HG03354 (cell line): ENCODE results near the gene GJC2.
A peak's percentile ranks its signal among the peaks of the same experiment; 100 is the strongest.

ENCODE experiments used
- ATAC-seq: cut with Tn5 transposase; IDR thresholded peaks from one replicate; pipeline ENCODE4 v1.9.1; 2021; ENCODE audit warnings: mild to moderate bottlenecking; ENCODE audit not compliant: unreplicated experiment, poor library complexity, severe bottlenecking

GJC2 gene

GRCh38 chr1:228112167-228112566 is 37.6 kb upstream of the GJC2 start:
- ATAC-seq: no peak

- no peak for ATAC-seq
Measured at GRCh38 chr1:228112617-228113016, 37.1 kb upstream of the GJC2 start.

- no peak for ATAC-seq
Measured at GRCh38 chr1:228114827-228115226, 34.9 kb upstream of the GJC2 start.

GRCh38 chr1:228117335-228117734 is 32.4 kb upstream of the GJC2 start:
- no peak for ATAC-seq

GRCh38 chr1:228118040-228118439 is 31.7 kb upstream of the GJC2 start:
- no peak for ATAC-seq

- no peak for ATAC-seq
Measured at GRCh38 chr1:228120351-228120750, 29.4 kb upstream of the GJC2 start.

- ATAC-seq: no peak
Measured at GRCh38 chr1:228120857-228121489, 28.8 kb upstream of the GJC2 start.

GRCh38 chr1:228122921-228123441 is 26.7 kb upstream of the GJC2 start:
- no peak for ATAC-seq

GRCh38 chr1:228123505-228123904 is 26.2 kb upstream of the GJC2 start:
- ATAC-seq: no peak

GRCh38 chr1:228125185-228125584 is 24.5 kb upstream of the GJC2 start:
- ATAC-seq: no peak

GRCh38 chr1:228131766-228132165 is 18.0 kb upstream of the GJC2 start:
- ATAC-seq: no peak

GRCh38 chr1:228134591-228134990 is 15.1 kb upstream of the GJC2 start:
- no peak for ATAC-seq

GRCh38 chr1:228136901-228137300 is 12.8 kb upstream of the GJC2 start:
- ATAC-seq: no peak

- ATAC-seq: no peak
Measured at GRCh38 chr1:228139406-228139930, 10.3 kb upstream of the GJC2 start.

GRCh38 chr1:228139931-228140723 is 9.6 kb upstream of the GJC2 start, which contains the start of gene GUK1:
GUK1 (plus strand) TSS chr1:228140279; CDS start chr1:228140303, 24 bp downstream.
- ATAC-seq: peak; percentile 89

- no peak for ATAC-seq
Measured at GRCh38 chr1:228140724-228141225, 9.0 kb upstream of the GJC2 start.

- no peak for ATAC-seq
Measured at GRCh38 chr1:228141226-228142044, 8.3 kb upstream of the GJC2 start.

GRCh38 chr1:228142155-228142691 is 7.5 kb upstream of the GJC2 start:
- ATAC-seq: no peak

GRCh38 chr1:228142701-228143136 is 7.0 kb upstream of the GJC2 start:
- ATAC-seq: no peak
